T-cell (primary cell): ENCODE results near the gene RNF121. TPM values are rescaled to one million over a fixed set of nuclear protein-coding genes. Genes with fewer than 3 reads are reported as not detected.

ENCODE experiments used
- ATAC-seq, 4 experiments: fragments of 200-7000 bp in 3 of 4; fragments of 150-1000 bp in 1 of 4; cut with Tn5 transposase; replicated peaks in 1 of 4; 1 replicate in 3 of 4; 2 replicates in 1 of 4; pipeline ENCODE4 v1.10.0; 2021; ENCODE audit warnings: moderate library complexity in 3 of 4, mild to moderate bottlenecking in 2 of 4, moderate number of reproducible peaks in 1 of 4
- CTCF ChIA-PET, 2 donors: fragments of 300-600 bp; sonication (Branson Sonifier 250); formaldehyde crosslinking; loops; one replicate each; lab custom pipeline; 2022; ENCODE audit warnings: antibody characterized with exemption in 2 of 2; lab: Charles Lee
- POLR2A ChIA-PET, 2 donors: fragments of 300-600 bp; sonication (Branson Sonifier 250); formaldehyde crosslinking; loops; one replicate each; lab custom pipeline; 2022; ENCODE audit warnings: antibody characterized with exemption in 2 of 2; lab: Charles Lee
- DNase-seq, 35 experiments: peaks; one replicate each; pipeline versions ENCODE4 v3.0.0 to v3.0.0-alpha.2; 2013 to 2023
- H3K27ac ChIP-seq: one replicate; pipeline ENCODE4 v1.5.1; 2013; ENCODE audit warnings: low read length
- H3K27me3 ChIP-seq, 2 experiments: replicated peaks in 1 of 2; 1 replicate in 1 of 2; 2 replicates in 1 of 2; pipeline versions ENCODE4 v1.6.1 to v1.7.0; 2013; ENCODE audit warnings: low read length in 1 of 2, mixed read lengths in 1 of 2; ENCODE audit not compliant: control insufficient read depth in 2 of 2, insufficient read depth in 2 of 2; ENCODE audit errors: extremely low read depth in 1 of 2
- H3K36me3 ChIP-seq, 2 donors: 1 replicate in 1 of 2; 2 replicates in 1 of 2; pipeline versions ENCODE4 v1.6.1 to v1.7.0; 2013; ENCODE audit warnings: low read length in 1 of 2; ENCODE audit not compliant: control insufficient read depth in 2 of 2, insufficient read depth in 1 of 2; ENCODE audit errors: extremely low read depth in 1 of 2
- H3K4me1 ChIP-seq, 2 experiments: 1 replicate in 1 of 2; 2 replicates in 1 of 2; pipeline versions ENCODE4 v1.6.1 to v1.7.0; 2013; ENCODE audit warnings: low read length in 2 of 2, mixed read lengths in 1 of 2; ENCODE audit not compliant: insufficient read depth in 2 of 2, control insufficient read depth in 1 of 2; ENCODE audit errors: extremely low read depth in 1 of 2
- H3K4me3 ChIP-seq, 2 donors: 1 replicate in 1 of 2; 2 replicates in 1 of 2; pipeline versions ENCODE4 v1.5.1 to v1.7.0; 2013; ENCODE audit warnings: mild to moderate bottlenecking in 2 of 2, low read length in 1 of 2, moderate library complexity in 1 of 2; ENCODE audit not compliant: control insufficient read depth in 1 of 2; ENCODE audit errors: extremely low read depth in 1 of 2
- H3K9me3 ChIP-seq: 2 replicates; pipeline ENCODE4 v1.7.0; 2013
- H3K27ac Mint-ChIP-seq, 2 donors: one replicate each; pipeline ENCODE4 v1.8.0; 2020 to 2021; ENCODE audit warnings: mild to moderate bottlenecking in 2 of 2, mixed read lengths in 2 of 2
- H3K27me3 Mint-ChIP-seq, 2 donors: one replicate each; pipeline ENCODE4 v1.8.0; 2021 to 2022; ENCODE audit warnings: mixed read lengths in 2 of 2
- H3K36me3 Mint-ChIP-seq: one replicate; pipeline ENCODE4 v1.8.0; 2021; ENCODE audit warnings: mixed read lengths
- H3K4me1 Mint-ChIP-seq, 3 donors: one replicate each; pipeline ENCODE4 v1.8.0; 2020 to 2022; ENCODE audit warnings: mixed read lengths in 3 of 3, mild to moderate bottlenecking in 1 of 3
- H3K4me3 Mint-ChIP-seq, 3 donors: one replicate each; pipeline ENCODE4 v1.8.0; 2020 to 2022; ENCODE audit warnings: mild to moderate bottlenecking in 3 of 3, mixed read lengths in 3 of 3, moderate library complexity in 3 of 3
- H3K9me3 Mint-ChIP-seq, 3 donors: one replicate each; pipeline ENCODE4 v1.8.0; 2020 to 2022; ENCODE audit warnings: mixed read lengths in 3 of 3
- WGBS: methylation state at CpG from one replicate; pipeline ENCODE4 v1.1.5; 2013; ENCODE audit warnings: missing lambda C conversion rate; ENCODE audit not compliant: insufficient coverage; 5-methylcytosine and 5-hydroxymethylcytosine counted together
- total RNA-seq, 35 experiments: library from RNA in 6 of 35; stranded (reverse) in 6 of 35; fragments of 120-200 nt in 1 of 35; gene quantifications; one replicate each; pipeline versions ENCODE4 v1.2.1 to v1.2.4 and lab custom pipeline; 2013 to 2026

RNF121 gene
- total RNA-seq, 5 donors from 2014 or later (not counting 1 experiment from before 2014, with no cell fraction given): 23.9 to 29.1 (median 24.8) TPM

DNA sequence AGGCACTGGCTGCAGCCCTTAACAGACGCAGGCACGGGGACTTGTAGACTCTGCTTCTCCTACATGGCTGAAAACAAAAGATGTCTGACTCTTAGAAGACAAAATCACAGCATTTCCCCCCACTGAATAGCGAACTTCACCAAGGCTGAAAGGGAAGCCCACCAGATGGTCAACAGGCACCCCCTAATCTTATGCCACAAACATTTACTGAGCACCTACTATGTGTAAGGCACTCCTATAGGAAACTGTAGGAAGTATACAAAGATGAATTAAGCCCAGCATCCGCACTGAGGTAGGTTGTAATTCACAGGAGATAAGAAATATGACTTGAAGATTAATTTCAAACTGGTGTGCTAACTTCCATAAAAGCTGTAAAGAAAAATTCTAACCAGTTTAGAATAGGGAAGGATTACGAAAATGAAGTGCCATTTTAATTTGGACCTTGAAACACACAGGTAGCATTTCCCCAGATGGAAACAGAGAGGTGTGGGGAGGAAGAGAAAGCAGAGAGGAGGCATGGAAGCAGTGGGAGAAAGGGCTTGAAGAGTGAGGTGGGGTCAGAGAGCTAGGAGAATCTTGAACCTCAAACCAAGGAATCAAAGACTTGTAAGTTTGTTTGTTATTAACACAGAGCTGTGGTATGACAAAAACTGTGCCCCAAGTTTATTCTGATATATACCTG, 113.4 kb downstream of the RNF121 start:
- peak in 1 of 35 experiments; percentile 24 for DNase-seq
- no peaks in the 10 kb centered on the region for H3K27me3 Mint-ChIP-seq
- POLR2A ChIA-PET: no interaction called here
- Histone ChIP-seq H3K9me3 (no peaks in the 10 kb centered on the region), H3K36me3 (no peaks in the 10 kb centered on the region), H3K27me3 (no peaks in the 10 kb centered on the region), H3K4me1 (peaks cover 46 to 58% of the 10 kb centered on the region in 2 experiments), H3K27ac (peak overlapping the region; percentile 92), H3K4me3 (peak overlapping the region; percentile 78 to 81)
- WGBS: 17% methylated on average over 1 of the region's 5 CpGs
- no peak overlapping the region for H3K27ac Mint-ChIP-seq
- no peaks in the 10 kb centered on the region for H3K36me3 Mint-ChIP-seq
- peak; percentile 4 to 18 (median 11) for ATAC-seq
- no peak overlapping the region for H3K4me3 Mint-ChIP-seq
- H3K4me1 Mint-ChIP-seq: peaks cover 30 to 39% (median 37%) of the 10 kb centered on the region in 3 donors
- CTCF ChIA-PET: interaction anchor here (0.6 to 1.2 kb wide), 3 partner anchors 12 to 103 kb away, joined by 4 to 10 read pairs (median 6); no protein-coding TSS in a partner anchor
- H3K9me3 Mint-ChIP-seq: no peaks in the 10 kb centered on the region

- POLR2A ChIA-PET: interaction anchor here in 1 of 2 donors (0.6 kb wide), 1 partner anchor 108 kb away, joined by 3 read pairs; no protein-coding TSS in a partner anchor
- peaks cover 21 to 28% of the 10 kb centered on the region in 2 experiments for H3K4me1 ChIP-seq
- CTCF ChIA-PET: interaction anchor here in 1 of 2 donors (1.4 kb wide), 1 partner anchor 20 kb away, joined by 3 read pairs; no protein-coding TSS in a partner anchor
- H3K36me3 Mint-ChIP-seq: no peaks in the 10 kb centered on the region
- peak overlapping the region in 1 of 2 donors; percentile 52 for H3K27ac Mint-ChIP-seq
- no peak overlapping the region for H3K4me3 Mint-ChIP-seq
- no peaks in the 10 kb centered on the region for H3K9me3 Mint-ChIP-seq
- peaks cover 30 to 37% (median 37%) of the 10 kb centered on the region in 3 donors for H3K4me1 Mint-ChIP-seq
- no peaks in the 10 kb centered on the region for H3K9me3 ChIP-seq
- H3K4me3 ChIP-seq: no peak overlapping the region
- H3K27ac ChIP-seq: no peak overlapping the region
- WGBS: 96% methylated on average over 3 of the region's 5 CpGs
- H3K27me3 ChIP-seq: no peaks in the 10 kb centered on the region
- H3K27me3 Mint-ChIP-seq: no peaks in the 10 kb centered on the region
- ATAC-seq: no peak
- H3K36me3 ChIP-seq: peaks cover 0 to 6% of the 10 kb centered on the region in 2 donors
- DNase-seq: no peak
Observed at GRCh38 chr11:72045849-72046248, 117.0 kb downstream of the RNF121 start.

Other genes starting within 250 kb of the RNF121 start
- not detected for gene DEFB108B, start 95.8 kb upstream of the RNF121 start, total RNA-seq
- not detected for gene DEFB131B, start 50.6 kb upstream of the RNF121 start, total RNA-seq
- gene XNDC1N, start 452 bp upstream of the RNF121 start, total RNA-seq: 10 to 100 TPM; 17.3 to 24.7 (median 21.5) TPM
- 10 to 100 TPM; 18.4 to 29.2 (median 22.4) TPM for gene IL18BP, start 69.9 kb downstream of the RNF121 start, total RNA-seq
- 100 to 1,000 TPM; 237 to 386 (median 343) TPM for gene NUMA1, start 151.5 kb downstream of the RNF121 start, total RNA-seq
- gene LRRC51, start 151.8 kb downstream of the RNF121 start, total RNA-seq: 1 to 10 TPM; 2.5 to 5.1 (median 3.7) TPM
- 10 to 100 TPM; 45.7 to 69.3 (median 62.5) TPM for gene LAMTOR1, start 174.3 kb downstream of the RNF121 start, total RNA-seq
- gene TOMT, start 176.9 kb downstream of the RNF121 start, total RNA-seq: under 1 TPM in 1 of 5 donors, not detected in 4; 0.28 TPM
- 10 to 100 TPM; 44.8 to 51.0 (median 47.7) TPM for gene ANAPC15, start 183.6 kb downstream of the RNF121 start, total RNA-seq
- gene FOLR3, start 206.7 kb downstream of the RNF121 start, total RNA-seq: not detected